ENCODE data around the gene MEIS3. TPM values are rescaled to one million over a fixed set of nuclear protein-coding genes. Genes with fewer than 3 reads are reported as not detected.
"Not testable (repeated sequence)": the region's sequence is repeated elsewhere in the genome, so short reads cannot be mapped to it uniquely, and the experiment has no call there.

MEIS3 gene
- total and polyA plus RNA-seq, 2 donors from 2014 or later = 3.8 to 7.6 TPM

GRCh38 chr19:47371261-47371660 is 48.1 kb downstream of the MEIS3 start:
- Histone ChIP-seq H3K9ac (ENCODE audit: low read length in 3 of 3) (no peak overlapping the region), H3K4me1 (ENCODE audit: control insufficient read depth in 2 of 3, insufficient read depth in 2 of 3, low read depth in 1 of 3, low read length in 3 of 3) (no peaks in the 10 kb centered on the region), H3K9me3 (ENCODE audit: control insufficient read depth in 2 of 3, insufficient read depth in 1 of 3, low read length in 3 of 3) (no peaks in the 10 kb centered on the region), H3K27me3 (ENCODE audit: control insufficient read depth, insufficient read depth, low read length) (no peaks in the 10 kb centered on the region), H3K4me3 (ENCODE audit: low read length in 3 of 3) (no peak overlapping the region), H3K36me3 (ENCODE audit: control insufficient read depth in 2 of 3, insufficient read depth in 3 of 3, low read length in 3 of 3) (peaks cover 0 to 26% (median 15%) of the 10 kb centered on the region in 3 donors), H3K27ac (ENCODE audit: low read depth in 2 of 2, low read length in 2 of 2) (no peak overlapping the region)
- intact Hi-C loops (cut with DNase I) = no loop called here
- TF ChIP-seq CTCF (IDR thresholded peaks at IDR 0.05; ENCODE audit: borderline replicate concordance, extremely low read depth, insufficient read depth) = no peak
- no peak for FAIRE-seq
- no peak for DNase-seq

GRCh38 chr19:47370045-47370611 is 49.2 kb downstream of the MEIS3 start:
- Histone ChIP-seq H3K27me3 (ENCODE audit: control insufficient read depth, insufficient read depth, low read length) (no peaks in the 10 kb centered on the region), H3K9me3 (ENCODE audit: control insufficient read depth in 2 of 3, insufficient read depth in 1 of 3, low read length in 3 of 3) (no peaks in the 10 kb centered on the region), H3K27ac (ENCODE audit: low read depth in 2 of 2, low read length in 2 of 2) (no peak overlapping the region), H3K9ac (ENCODE audit: low read length in 3 of 3) (no peak overlapping the region), H3K4me1 (ENCODE audit: control insufficient read depth in 2 of 3, insufficient read depth in 2 of 3, low read depth in 1 of 3, low read length in 3 of 3) (no peaks in the 10 kb centered on the region), H3K36me3 (ENCODE audit: control insufficient read depth in 2 of 3, insufficient read depth in 3 of 3, low read length in 3 of 3) (peaks cover 0 to 25% (median 13%) of the 10 kb centered on the region in 3 donors), H3K4me3 (ENCODE audit: low read length in 3 of 3) (no peak overlapping the region)
- intact Hi-C loops (cut with DNase I) = no loop called here
- no peak for DNase-seq
- FAIRE-seq = no peak
- no peak for TF ChIP-seq CTCF (IDR thresholded peaks at IDR 0.05; ENCODE audit: borderline replicate concordance, extremely low read depth, insufficient read depth)

GRCh38 chr19:47365455-47365854 is 53.9 kb downstream of the MEIS3 start:
- H3K4me1 ChIP-seq (ENCODE audit: control insufficient read depth in 2 of 3, insufficient read depth in 2 of 3, low read depth in 1 of 3, low read length in 3 of 3); H3K4me3 ChIP-seq (ENCODE audit: low read length in 3 of 3); FAIRE-seq; H3K9ac ChIP-seq (ENCODE audit: low read length in 3 of 3); H3K27ac ChIP-seq (ENCODE audit: low read depth in 2 of 2, low read length in 2 of 2); H3K9me3 ChIP-seq (ENCODE audit: control insufficient read depth in 2 of 3, insufficient read depth in 1 of 3, low read length in 3 of 3); H3K27me3 ChIP-seq (ENCODE audit: control insufficient read depth, insufficient read depth, low read length); intact Hi-C loops (cut with DNase I); DNase-seq: not testable (repeated sequence)
- H3K36me3 ChIP-seq (ENCODE audit: control insufficient read depth in 2 of 3, insufficient read depth in 3 of 3, low read length in 3 of 3) = peaks cover 0 to 34% (median 17%) of the 10 kb centered on the region in 3 donors

GRCh38 chr19:47363758-47364531 is 55.4 kb downstream of the MEIS3 start:
- H3K27me3 ChIP-seq (ENCODE audit: control insufficient read depth, insufficient read depth, low read length) = no peaks in the 10 kb centered on the region
- TF ChIP-seq CTCF (IDR thresholded peaks at IDR 0.05; ENCODE audit: borderline replicate concordance, extremely low read depth, insufficient read depth) = no peak
- intact Hi-C loops (cut with DNase I) = no loop called here
- DNase-seq (no peak), FAIRE-seq (no peak)
- H3K36me3 ChIP-seq (ENCODE audit: control insufficient read depth in 2 of 3, insufficient read depth in 3 of 3, low read length in 3 of 3) = peaks cover 3 to 34% (median 15%) of the 10 kb centered on the region in 3 donors
- H3K27ac ChIP-seq (ENCODE audit: low read depth in 2 of 2, low read length in 2 of 2) = no peak overlapping the region
- H3K4me3 ChIP-seq (ENCODE audit: low read length in 3 of 3) = no peak overlapping the region
- H3K4me1 ChIP-seq (ENCODE audit: control insufficient read depth in 2 of 3, insufficient read depth in 2 of 3, low read depth in 1 of 3, low read length in 3 of 3) = no peaks in the 10 kb centered on the region
- H3K9ac ChIP-seq (ENCODE audit: low read length in 3 of 3) = no peak overlapping the region
- no peaks in the 10 kb centered on the region for H3K9me3 ChIP-seq (ENCODE audit: control insufficient read depth in 2 of 3, insufficient read depth in 1 of 3, low read length in 3 of 3)
